NCI-H524 treated with DMSO at 0.1 percent for 48 hours (cell line): ENCODE results near the gene KIF18B.

Experiments
- DNase-seq: peaks from one replicate; lab custom pipeline; 2025; lab: John Stamatoyannopoulos, UW

The KIF18B gene

GRCh38 chr17:44875761-44876160 is 71.8 kb downstream of the KIF18B start:
- no peak for DNase-seq
